Measurements from ENCODE around the gene IQSEC2.

IQSEC2 gene

DNA sequence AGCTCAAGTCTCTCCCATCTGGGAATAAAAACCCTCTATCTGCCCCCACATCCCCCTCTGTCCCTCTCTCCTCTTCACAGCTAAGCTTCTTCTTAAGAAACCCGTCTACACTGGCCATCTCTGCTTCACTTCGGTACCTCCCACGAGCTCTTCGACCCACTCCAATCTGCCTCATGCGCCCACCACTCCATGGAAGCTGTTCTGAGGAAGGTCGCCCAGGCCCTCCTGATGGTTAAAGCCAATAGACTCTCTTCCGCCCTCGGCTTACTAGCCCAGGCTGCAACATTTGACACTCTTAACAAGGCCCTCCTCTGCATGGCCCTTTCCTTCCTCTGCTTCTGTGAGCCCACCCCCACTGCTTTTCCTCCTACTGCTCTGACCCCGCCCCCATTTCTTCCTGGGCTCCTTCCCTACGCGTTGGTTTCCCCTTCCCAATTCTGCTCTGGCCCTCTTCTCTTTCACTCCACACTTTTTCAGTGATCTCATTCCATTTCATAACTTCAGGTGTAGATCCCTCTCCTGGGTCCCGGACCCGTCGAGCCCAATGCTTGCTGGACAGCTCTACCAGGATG, 11.8 kb downstream of the IQSEC2 start:
- TF ChIP-seq, protein P1, sequence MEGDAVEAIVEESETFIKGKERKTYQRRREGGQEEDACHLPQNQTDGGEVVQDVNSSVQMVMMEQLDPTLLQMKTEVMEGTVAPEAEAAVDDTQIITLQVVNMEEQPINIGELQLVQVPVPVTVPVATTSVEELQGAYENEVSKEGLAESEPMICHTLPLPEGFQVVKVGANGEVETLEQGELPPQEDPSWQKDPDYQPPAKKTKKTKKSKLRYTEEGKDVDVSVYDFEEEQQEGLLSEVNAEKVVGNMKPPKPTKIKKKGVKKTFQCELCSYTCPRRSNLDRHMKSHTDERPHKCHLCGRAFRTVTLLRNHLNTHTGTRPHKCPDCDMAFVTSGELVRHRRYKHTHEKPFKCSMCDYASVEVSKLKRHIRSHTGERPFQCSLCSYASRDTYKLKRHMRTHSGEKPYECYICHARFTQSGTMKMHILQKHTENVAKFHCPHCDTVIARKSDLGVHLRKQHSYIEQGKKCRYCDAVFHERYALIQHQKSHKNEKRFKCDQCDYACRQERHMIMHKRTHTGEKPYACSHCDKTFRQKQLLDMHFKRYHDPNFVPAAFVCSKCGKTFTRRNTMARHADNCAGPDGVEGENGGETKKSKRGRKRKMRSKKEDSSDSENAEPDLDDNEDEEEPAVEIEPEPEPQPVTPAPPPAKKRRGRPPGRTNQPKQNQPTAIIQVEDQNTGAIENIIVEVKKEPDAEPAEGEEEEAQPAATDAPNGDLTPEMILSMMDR (IDR thresholded peaks at IDR 0.05): no peak
- Histone ChIP-seq H3K4me1 (peaks cover 0 to 3% (median 0%) of the 10 kb centered on the region in 4 donors), H3K4me3 (no peak overlapping the region), H3K36me3 (no peaks in the 10 kb centered on the region), H3K27ac (no peak overlapping the region), H3K27me3 (no peaks in the 10 kb centered on the region), H3K9me3 (no peaks in the 10 kb centered on the region)
- DNase-seq: no peak
- intact Hi-C loops (cut with DNase I; ENCODE audit: low total_unique reads): no loop called here

DNA sequence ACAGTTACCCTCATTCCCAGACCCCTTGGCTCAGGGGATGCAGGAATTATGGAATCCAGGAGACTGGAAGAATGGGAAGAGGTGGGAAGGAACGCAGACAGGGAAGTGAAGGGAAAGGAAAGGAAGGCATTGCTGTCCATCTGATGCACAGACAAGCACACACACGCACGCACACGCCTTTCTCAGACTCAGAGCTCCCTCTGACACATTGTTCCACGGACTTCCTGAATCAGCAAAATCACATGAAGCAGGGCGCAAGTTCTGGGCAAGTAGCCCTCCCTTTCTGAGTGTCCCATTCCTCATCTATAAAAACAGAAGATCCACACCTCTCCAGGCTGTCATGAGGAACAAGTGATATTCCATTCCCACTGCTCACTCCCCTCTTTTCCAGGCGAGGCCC, 13.2 kb downstream of the IQSEC2 start:
- Histone ChIP-seq H3K4me3 (no peak overlapping the region), H3K9me3 (no peaks in the 10 kb centered on the region), H3K4me1 (peaks cover 0 to 3% (median 0%) of the 10 kb centered on the region in 4 donors), H3K27ac (no peak overlapping the region), H3K27me3 (no peaks in the 10 kb centered on the region), H3K36me3 (no peaks in the 10 kb centered on the region)
- intact Hi-C loops (cut with DNase I; ENCODE audit: low total_unique reads): no loop called here
- TF ChIP-seq, protein P1 (IDR thresholded peaks at IDR 0.05): no peak
- no peak for DNase-seq

DNA sequence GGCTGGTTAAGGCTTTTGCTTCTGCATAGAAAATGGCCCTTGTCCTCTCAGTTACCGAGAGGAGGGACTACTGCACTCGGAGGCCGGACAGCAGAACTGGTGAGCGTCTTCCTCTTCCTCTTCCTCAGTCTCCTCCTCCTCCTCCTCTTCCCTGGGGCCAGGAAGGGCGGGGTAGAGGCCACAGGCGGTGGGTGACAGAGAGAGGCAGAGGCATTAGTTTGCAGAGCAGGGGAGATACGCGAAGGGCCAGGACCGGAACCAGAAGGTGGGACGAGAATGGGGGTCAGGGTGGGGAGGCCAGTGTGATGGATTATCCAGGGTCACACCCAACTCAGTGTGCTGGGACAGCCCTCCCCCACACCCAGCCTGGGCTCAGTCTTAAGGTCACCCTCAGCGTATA, 14.5 kb downstream of the IQSEC2 start:
- TF ChIP-seq, protein P1 (IDR thresholded peaks at IDR 0.05): no peak
- Histone ChIP-seq H3K9me3 (no peaks in the 10 kb centered on the region), H3K4me1 (peaks cover 0 to 3% (median 0%) of the 10 kb centered on the region in 4 donors), H3K27me3 (no peaks in the 10 kb centered on the region), H3K4me3 (no peak overlapping the region), H3K36me3 (no peaks in the 10 kb centered on the region), H3K27ac (no peak overlapping the region)
- intact Hi-C loops (cut with DNase I; ENCODE audit: low total_unique reads): no loop called here
- DNase-seq: no peak

DNA sequence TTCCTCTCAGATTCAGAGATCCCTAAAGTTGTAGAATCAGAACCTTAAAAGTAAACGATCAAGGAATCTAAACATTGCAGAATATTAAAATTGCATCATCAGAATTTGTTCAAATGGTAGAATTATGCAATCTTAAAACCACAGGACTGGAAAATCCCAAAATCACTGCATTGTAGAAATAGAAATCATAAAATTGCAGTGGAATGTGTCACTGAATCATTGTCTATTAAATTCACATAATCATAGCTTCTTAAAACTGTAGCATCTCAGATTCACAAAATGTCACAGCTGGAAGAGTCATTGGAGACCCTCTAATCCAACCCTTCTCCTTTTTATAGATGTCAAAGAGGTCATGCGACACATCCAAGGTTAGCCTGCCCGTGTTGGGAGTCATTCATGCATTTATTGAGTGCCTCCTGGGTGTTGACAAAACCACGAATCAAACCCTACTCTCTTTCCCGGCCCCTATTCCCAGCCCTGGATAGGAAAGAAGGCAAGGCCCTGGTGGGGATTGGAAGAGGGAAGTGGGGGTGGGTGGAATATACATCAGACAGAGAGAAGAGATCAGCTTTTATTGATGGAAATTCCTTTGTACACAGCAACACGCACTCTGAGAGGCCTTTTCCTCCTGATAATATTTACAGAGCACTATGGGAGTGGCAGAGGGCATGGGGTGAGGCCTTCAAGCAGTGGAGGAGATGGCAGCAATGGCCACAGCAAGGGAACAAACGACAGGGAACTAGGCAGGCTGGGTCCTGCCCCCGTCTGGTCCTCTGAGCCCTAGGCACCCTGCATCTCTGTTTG, 15.4 kb downstream of the IQSEC2 start:
- no peaks in the 10 kb centered on the region for H3K9me3 ChIP-seq
- H3K36me3 ChIP-seq: no peaks in the 10 kb centered on the region
- H3K4me1 ChIP-seq: peaks cover 0 to 3% (median 0%) of the 10 kb centered on the region in 4 donors
- no peak for DNase-seq
- intact Hi-C loops (cut with DNase I; ENCODE audit: low total_unique reads): no loop called here
- TF ChIP-seq, protein P1 (IDR thresholded peaks at IDR 0.05): no peak
- no peaks in the 10 kb centered on the region for H3K27me3 ChIP-seq
- no peak overlapping the region for H3K4me3 ChIP-seq
- H3K27ac ChIP-seq: no peak overlapping the region

DNA sequence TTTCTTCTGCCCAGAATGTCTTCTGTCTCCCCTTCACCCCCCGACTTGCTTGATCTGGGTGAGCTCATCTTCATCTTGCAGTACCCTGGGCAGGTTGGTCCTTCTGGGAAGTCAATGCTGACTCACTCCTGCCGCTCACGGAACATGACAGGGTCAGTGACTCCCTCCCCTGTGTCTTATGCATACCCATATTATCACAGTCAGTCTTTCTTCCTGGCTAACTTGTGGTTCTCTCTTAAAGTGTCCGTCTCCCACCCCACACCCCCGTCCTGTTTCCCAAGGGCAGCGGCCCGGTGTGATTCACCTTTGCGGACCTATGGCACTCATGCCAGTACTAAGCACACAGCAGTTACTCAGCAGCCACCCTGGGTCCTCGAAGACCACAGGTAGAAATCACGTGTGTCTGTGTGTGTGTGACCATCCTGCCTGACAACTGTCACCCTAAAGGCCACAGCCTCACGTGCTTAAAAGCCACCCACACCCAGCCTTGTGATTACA, 17.7 kb downstream of the IQSEC2 start:
- H3K27ac ChIP-seq: no peak overlapping the region
- H3K36me3 ChIP-seq: no peaks in the 10 kb centered on the region
- H3K9me3 ChIP-seq: no peaks in the 10 kb centered on the region
- H3K27me3 ChIP-seq: no peaks in the 10 kb centered on the region
- TF ChIP-seq, protein P1 (IDR thresholded peaks at IDR 0.05): no peak
- no peak overlapping the region for H3K4me3 ChIP-seq
- DNase-seq: no peak
- peaks cover 0 to 3% (median 0%) of the 10 kb centered on the region in 4 donors for H3K4me1 ChIP-seq
- intact Hi-C loops (cut with DNase I; ENCODE audit: low total_unique reads): no loop called here

Measured in tibial artery (tissue), 4 donors.